GM21825 (cell line): ENCODE data around the gene HSPG2.

Source experiments
- ATAC-seq: cut with Tn5 transposase; IDR thresholded peaks from one replicate; pipeline ENCODE4 v1.9.1; 2021; ENCODE audit warnings: mild to moderate bottlenecking, moderate library complexity; ENCODE audit not compliant: unreplicated experiment

HSPG2 gene

DNA sequence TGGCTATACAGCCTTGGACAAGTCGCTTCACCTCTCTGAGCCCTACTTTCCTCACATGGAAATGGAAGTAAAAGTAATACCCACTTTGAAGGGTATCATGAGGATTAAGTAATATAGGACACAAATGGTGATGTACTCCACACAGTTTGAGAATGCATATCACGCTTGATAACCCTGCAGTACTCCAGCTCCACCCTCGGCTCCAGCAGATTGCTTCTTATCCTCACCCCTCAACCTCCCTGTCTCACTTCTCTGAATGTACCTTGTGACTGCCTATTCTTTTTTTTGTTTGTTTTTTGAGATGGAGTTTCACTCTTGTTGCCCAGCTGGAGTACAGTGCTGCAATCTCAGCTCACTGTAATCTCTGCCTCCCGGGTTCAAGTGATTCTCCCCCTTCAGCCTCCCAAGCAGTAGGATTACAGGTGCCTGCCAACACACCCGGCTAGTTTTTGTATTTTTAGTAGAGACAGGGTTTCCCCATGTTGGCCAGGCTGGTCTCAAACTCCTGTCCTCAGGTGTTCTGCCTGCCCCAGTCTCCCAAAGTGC, 69.6 kb downstream of the HSPG2 start:
- ATAC-seq: no peak

DNA sequence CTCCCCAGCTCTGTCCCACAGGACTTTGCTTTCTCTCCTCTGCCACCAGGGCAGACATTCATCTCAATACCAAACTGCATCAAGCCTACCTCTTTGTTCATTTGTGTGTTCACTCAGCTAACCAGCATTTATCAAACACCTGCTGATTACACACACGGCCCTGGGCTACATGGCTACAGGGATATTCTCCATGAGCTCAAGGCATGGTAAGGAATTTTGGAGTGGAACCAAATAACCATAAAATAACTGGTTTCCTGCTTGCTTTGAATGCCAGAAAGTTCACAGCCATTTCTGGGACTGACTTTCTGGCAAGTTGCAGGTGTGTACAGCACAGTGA, 70.4 kb downstream of the HSPG2 start:
- ATAC-seq: no peak

DNA sequence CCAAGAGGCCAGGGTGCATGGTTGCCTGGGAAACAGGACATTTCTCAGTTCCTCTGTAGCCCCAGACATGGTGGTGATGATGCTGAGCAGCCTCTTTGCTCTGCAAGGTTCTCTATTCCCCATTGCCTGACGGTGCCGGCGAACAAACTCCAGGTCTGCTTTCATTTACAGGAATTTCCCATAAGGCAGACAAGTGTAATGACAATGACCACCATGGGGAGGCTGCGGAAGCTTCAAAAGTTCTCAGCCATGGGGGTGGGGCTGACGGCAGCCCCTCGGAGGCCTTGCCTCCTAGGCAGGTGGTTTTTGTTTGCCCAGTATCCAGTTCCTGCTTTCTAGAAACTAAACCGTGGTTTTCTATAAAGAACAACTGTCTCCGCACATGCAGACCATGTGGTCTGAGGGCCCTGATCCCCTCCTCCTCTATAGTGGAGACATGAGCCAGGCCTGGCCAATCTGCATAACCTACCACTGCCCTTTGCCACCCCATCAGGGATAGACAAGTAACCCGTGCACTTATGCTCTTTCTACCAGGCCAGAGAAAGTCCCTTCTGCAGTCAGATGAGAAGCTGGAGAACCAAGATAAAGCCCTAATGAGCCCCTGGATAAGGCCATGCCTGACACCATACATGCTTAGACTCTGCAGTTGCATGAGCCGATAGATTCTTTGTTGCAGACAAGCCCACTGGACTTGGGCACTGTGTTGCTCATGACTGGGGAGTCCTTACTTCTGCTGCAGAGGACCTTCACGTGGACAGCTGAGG, 71.0 kb downstream of the HSPG2 start:
- ATAC-seq: peak; percentile 79

DNA sequence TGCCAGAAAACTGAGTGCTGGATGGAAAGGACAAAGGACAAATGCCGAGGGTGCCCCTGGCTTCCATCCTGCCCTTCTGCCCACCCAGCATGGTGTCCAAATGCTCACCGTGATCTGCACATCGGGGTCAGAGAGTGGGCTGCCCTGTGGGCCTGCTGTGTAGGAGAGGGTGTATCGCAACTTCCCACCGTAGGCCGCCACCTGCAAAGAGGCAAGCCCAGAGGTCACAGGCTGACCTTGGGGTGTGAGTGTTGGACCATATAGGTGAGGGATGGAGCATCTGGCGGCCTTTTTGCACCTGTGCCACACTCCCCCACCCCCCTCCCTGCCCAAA, 71.5 kb downstream of the HSPG2 start:
- no peak for ATAC-seq

DNA sequence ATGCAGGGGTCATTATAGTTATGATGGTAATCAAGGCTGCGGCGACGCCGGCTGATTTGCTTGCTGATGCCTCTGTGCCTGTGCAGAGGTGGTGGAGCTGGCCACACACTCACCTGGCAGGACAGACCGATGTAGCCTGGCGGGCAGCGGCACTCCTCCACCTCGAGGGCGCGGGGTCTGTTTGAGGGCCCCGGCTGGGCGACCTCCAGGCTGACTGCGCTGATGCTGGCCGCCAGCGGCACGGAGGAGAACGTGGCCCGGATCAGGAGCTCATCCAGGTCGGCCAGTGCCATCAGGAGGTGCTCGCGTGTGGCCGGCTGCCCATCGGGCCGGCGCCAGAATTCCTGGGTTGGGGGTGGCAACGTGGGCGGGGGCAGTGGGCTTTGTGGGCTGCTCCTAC, 72.4 kb downstream of the HSPG2 start:
- ATAC-seq: no peak

DNA sequence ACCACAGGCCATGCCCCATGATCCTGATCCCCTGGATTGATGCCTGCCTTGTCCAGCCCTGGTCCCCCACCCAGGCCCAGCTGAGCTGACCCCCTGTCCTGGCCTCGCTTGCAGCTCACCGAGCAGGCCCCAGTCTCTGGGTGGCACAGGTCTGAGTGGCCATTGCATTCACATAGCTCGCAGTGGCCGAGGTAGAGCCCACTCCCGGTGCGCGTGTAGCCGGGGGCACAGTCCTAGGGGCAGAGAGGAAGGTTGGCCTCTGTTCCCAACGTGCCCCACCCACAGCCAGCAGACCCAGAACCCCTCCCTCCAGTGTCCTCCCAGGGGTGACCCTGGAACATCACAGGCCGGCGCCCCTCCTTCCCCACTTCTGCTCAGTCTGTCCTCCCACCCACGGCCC, 73.1 kb downstream of the HSPG2 start:
- no peak for ATAC-seq

DNA sequence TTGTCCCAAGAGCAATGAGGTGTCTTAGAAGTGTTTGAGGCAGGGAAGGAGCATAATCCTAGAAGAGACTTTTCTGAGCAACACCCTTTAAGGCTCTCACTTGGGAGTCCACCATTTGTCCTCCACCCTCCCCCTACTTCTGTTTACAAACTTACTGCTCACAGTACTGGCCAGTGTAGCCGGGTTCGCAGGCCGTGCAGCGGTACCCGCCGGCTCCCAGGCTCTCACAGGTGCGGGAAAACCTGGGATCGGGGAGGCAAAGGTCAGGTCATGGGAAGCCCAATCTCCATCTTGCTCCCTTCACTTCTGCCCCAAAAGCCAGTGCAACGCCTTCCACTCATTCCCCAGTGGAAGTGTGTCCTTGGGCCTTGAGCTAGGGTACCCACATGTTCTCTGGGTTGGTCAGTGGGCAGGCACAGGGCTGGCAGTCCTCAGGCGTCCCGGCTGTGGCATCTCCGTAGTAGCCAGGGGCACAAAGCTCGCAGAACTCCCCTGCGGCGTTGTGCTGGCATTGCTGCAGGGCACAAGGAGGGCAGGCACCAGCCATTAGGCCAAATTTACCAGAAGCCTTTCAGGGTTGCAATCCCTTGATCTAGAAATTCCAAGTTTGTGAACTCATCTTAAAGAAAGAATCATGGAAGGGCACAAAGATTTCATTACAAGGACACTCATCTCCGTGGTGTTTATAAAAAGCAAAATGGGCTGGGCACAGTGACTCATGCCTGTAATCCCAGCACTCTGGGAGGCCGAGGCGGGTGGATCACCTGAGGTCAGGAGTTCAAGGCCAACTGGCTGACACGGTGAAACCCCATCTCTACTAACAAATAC, 75.3 kb downstream of the HSPG2 start:
- ATAC-seq: no peak

DNA sequence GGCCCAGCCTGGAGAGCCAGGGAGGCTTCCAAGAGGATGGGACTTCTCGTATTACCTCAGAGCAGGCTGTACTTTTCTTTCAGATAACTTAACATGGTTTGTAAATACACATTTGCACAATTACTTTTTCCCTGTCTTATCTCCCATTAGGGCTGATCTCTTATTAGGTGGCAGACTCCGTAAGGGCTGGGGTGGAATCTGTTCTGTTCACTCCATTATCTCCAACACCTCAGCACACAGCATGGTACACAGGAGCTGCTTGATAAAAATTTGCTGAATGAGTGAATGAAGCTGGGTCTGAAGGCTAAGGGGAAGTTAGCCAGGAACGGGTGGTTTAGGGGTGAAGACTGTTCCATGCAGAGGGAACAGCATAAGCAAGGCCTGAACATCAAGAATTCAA, 76.1 kb downstream of the HSPG2 start:
- no peak for ATAC-seq

DNA sequence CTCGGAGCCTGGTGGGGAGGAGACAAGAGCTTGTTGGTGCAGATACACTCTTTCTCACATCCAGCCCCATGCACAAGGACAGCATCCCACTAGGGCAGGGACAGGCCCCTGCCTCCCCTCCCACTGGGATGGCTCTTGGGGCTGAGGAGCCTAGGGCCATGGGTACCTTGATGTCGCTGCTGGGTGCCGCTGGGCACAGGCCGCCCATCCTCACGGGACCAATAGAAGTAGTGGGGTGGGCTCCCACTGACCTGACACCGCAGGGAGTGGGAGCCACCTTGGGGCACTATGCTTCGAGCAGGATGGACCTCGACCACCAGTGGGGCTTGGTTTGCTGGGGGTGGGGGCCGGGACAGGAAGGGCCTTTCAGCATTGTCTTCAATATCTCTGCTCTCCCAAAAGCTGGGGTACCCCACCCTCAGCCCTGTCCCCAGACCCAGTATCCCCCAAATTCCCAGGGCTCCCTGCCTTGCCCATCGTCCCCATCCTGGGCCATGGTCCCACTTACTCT, 77.4 kb downstream of the HSPG2 start:
- no peak for ATAC-seq

DNA sequence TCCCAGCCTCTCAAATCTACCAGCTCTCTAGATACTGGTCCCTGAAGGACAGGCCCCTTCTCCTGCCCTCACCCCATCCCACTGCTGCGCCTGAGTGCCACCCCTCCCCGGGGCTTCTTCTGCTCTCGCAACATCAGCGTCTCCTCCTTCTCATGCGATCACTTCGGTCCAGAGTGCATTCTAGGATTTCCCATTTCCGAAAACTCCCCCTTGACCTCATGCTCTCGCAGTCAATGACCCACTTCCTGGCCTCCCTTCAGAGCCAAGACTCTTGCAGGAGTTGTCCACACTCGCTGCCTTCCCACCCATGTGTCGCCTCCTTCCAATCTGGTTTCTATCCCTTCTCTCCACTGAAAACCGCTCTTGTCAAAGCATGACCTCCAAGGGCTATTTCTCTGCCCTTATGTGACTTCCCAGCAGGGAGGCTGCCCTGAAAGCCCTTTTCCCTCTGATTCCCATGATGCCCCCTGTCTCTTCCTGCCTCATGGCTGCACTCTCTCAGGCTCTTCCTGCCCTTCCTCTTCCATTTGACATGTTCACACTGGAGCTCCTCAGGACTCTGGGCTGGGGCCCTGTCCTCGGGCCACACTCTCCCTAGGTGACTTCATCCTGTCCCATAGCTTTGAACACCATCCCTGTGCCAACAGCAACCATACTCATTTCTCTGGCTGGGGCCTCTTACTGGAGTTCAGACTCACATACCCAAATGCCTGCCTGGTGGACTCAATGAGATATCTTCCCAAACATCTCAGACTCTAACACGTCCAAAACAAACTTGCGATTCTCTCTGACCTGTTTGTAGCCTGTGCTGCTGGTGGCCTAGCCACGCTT, 79.1 kb downstream of the HSPG2 start:
- no peak for ATAC-seq

DNA sequence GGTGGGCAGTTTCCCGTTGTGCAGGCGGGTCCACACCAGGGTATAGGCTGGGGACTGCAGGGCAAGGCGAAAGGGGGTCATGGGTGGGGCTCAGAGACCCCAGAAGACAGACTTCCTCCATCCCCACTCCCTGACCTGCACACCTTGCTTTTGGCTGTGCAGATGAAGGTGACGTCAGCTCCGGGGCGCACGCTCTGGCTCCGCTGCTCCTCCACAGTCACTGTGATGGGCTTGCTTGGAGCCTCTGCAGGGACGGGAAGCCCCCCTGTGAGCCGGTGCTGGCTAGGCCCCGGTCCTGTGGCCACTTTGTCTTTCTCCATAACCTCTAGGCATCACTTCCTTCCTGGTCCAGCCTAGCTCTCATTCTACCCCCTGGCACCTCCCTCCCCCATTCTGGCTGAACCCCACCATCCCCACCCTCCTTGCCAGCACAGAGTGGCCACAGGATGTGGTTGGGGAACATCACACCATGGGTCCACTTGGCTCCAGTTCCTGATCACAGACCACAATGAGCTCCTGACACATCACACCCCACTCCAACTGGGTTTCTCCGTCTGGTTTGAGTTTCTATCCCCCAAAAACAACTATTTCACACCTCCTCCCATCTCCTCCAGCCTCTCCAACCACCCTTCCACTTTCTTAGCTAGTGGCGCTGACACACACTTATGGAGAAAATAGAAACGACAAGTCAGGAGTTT, 79.8 kb downstream of the HSPG2 start:
- ATAC-seq: no peak

DNA sequence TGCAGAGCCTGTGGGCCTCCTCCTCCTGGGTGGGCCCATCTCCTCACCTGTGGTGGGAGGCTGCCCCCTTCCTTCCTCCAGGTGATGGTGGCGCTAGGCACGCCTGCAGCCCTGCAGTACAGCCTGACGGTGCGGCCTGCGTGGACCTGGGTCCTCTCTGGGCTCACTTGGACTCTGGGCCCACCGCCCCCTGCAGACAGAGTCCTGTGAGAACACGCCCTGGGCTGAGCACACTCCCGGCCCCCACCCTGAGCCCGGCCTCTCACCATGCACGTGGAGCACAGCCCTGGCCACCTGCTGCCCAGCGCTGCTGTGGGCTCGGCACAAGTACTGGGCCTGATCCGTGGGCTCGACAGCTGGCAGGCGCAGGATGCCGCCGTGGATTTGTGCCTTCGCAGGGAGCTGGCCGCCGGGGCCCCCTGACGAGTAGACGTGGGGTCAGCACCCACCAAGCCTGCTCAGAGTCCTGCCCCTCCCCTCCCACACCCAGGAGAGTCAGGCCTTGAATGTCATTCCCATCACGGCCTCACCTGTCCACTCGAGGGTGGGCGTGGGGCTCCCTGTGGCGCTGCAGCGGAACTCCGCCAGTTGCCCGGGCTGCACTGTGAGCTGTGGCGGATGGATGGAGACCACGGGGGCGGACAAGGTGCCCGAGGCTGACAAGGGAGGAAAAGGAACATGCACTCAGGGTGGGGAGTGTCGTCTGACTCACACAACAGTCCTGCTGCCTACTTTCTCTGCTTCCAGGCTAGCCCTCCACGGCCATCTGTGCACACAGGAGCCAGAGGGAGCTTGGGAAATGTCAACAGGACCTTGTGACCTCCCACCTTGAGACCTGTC, 81.6 kb downstream of the HSPG2 start:
- no peak for ATAC-seq

DNA sequence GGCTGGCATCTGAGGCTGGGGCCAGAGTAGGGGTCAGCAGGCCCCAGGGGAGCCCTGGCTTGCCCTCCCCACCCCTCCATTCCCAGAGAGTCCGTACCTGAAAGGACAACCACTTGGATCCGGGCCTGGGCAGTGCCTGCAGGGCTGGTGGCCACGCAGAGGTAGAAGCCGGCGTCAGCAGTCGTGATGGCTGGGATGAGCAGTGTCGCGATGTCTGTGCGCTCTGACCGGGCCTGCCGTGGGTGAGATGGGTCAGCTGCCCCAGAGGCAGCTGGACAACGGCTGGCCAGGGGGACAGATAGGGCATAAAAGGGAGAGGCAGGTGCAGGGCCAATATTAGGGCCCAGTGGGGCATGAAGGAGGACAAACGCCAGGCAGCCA, 82.4 kb downstream of the HSPG2 start:
- ATAC-seq: no peak

DNA sequence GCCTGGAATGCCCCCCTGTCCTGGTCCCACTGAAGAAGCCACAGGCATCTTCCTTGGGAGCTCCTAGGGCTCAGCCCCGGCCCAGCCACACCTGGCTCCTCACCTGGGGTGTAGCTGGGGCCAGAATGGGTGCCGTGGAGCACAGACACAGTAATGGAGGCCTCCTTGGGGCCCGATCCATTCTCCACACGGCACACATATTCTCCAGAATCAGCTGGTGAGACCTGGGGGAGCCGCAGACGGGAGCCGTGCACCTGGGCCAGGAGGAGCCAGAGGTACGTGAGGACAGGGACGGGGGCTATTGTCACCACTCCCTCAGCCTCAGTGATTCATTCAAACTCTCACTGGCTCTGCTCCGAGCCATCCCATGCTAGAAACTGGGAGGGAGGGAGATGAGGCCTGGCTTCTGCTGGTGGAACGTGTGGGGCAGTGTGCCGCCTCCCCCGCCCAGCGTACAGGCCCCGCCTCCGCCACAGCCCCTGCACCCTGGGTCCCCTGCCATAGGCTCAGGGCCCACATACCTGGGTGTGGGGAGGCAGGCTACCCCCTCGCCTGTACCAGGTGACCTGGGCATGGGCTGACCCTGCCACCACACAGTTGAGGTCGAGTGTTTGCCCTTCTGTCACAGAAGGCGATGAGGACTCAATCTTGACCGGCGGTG, 82.9 kb downstream of the HSPG2 start:
- ATAC-seq: no peak

DNA sequence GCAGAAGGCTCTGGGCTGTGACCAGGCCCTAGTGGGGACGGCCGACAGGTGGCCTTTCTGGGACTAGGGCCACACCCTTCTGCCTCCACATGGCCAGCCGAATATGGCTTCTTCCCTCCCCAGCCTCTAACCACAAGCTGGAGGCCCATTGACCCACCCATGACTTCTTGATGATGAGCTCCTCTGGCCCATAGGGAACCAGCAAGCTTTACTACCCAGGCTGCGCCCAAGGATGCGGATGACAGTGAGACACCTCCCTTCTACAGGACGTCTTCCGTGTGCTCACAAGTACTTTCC, 84.0 kb downstream of the HSPG2 start:
- no peak for ATAC-seq

DNA sequence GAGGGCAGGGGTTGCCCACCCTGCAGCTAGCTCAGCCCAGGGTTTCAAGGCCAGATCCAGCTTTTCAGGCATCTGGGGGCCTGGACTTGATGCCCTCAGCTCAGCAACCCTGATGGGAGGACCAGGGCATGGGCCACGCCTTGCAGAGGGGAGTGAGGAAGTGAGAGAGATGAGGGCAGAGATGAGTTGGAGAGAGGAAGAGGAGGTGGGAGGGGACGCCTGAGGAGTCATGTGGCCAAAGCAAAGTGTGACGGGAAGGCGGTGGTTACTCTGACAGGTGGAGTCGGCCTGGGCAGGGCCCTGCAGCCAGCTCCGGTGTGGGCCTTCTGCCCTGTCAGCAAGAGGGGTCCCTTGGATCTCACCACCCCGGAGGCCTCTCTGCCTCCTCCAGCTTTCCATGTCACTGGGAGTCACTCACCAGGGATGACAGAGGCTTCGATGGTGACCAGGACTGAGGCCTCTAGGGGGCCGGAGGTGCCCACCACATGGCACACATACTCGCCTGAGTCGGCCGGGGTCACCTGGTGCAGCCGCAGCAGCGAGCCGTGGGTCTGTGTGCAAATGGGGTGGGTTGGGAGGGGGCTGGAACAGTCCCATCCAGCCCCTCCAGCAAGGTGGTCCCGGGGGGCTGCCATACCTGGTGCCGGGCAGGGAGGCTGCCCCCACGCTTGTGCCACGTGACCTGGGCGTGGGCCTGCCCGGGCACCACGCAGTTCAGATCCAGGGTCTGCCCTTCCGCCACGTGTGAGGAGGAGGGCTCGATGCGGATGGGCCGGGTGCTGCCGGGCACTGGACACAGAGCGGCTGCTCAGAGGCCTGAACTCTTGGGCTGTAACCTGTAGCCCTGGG, 84.6 kb downstream of the HSPG2 start:
- peak; percentile 69 for ATAC-seq

DNA sequence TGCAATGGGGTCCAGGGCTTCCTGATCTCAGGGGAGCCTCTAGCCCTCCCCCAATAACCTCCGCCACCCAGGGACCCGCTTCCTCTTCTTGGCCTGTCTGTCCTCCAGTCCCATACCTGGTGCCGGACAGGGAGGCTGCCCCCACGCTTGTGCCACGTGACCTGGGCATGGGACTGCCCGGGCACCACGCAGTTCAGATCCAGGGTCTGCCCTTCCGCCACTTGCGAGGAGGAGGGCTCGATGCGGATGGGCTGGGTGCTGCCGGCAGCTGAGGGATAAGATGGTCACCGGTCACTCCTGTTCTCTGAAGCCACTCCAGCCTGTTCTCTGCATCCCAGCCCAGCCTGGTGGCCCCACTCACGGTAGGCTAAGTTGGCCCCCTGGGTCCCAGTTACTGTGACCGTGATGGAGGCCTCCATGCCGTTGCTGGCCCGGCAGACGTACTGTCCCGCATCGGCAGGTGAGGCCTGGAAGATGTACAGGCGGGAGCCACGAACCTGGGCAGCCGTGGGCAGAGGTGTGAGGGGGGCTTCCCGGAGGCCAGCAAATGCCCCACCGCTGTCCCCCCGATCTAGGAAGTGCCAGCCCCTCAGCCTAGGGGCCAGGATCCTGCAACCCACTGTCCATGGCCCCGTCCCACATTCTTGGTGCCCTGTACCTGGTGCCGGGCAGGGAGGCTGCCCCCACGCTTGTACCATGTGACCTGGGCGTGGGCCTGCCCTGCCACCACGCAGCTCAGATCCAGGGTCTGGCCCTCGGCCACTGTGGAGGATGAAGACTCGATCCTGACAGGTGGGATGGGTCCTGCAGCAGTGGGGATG, 85.5 kb downstream of the HSPG2 start:
- ATAC-seq: no peak
